HPDE6-E6E7 (cell line): ENCODE measurements around the gene RNF212.

Experiments used
- DNase-seq: peaks from one replicate; pipeline ENCODE4 v3.0.0; 2011; ENCODE audit warnings: missing footprints; ENCODE audit errors: extremely low spot score

RNF212 gene

GRCh38 chr4:1115528-1116293 is 2.3 kb upstream of the RNF212 start:
- DNase-seq, result no peak

- DNase-seq, result no peak
These were observed 562 bp downstream of the RNF212 start for GRCh38 chr4:1112821-1113182.

- no peak for DNase-seq
These were observed 1.1 kb downstream of the RNF212 start for GRCh38 chr4:1112174-1112820.

GRCh38 chr4:1111259-1111809 is 2.0 kb downstream of the RNF212 start:
- no peak for DNase-seq

GRCh38 chr4:1109898-1110506 is 3.4 kb downstream of the RNF212 start:
- no peak for DNase-seq

GRCh38 chr4:1109333-1109732 is 4.0 kb downstream of the RNF212 start:
- DNase-seq, result no peak

- DNase-seq, result no peak
These were observed 7.7 kb downstream of the RNF212 start for GRCh38 chr4:1105662-1106061.

GRCh38 chr4:1105067-1105466 is 8.3 kb downstream of the RNF212 start:
- no peak for DNase-seq

- no peak for DNase-seq
These were observed 8.7 kb downstream of the RNF212 start for GRCh38 chr4:1104647-1105046.

GRCh38 chr4:1099684-1100335 is 13.6 kb downstream of the RNF212 start:
- no peak for DNase-seq

- no peak for DNase-seq
These were observed 14.1 kb downstream of the RNF212 start for GRCh38 chr4:1099270-1099669.

GRCh38 chr4:1098311-1098925 is 14.9 kb downstream of the RNF212 start:
- no peak for DNase-seq

- no peak for DNase-seq
These were observed 15.8 kb downstream of the RNF212 start for GRCh38 chr4:1097553-1097952.

GRCh38 chr4:1096841-1097240 is 16.5 kb downstream of the RNF212 start:
- DNase-seq, result no peak

- DNase-seq, result no peak
These were observed 19.1 kb downstream of the RNF212 start for GRCh38 chr4:1094336-1094690.

GRCh38 chr4:1093391-1094335 is 19.7 kb downstream of the RNF212 start:
- no peak for DNase-seq

- no peak for DNase-seq
These were observed 20.4 kb downstream of the RNF212 start for GRCh38 chr4:1092983-1093361.

GRCh38 chr4:1092026-1092982 is 21.1 kb downstream of the RNF212 start:
- no peak for DNase-seq

- no peak for DNase-seq
These were observed 21.8 kb downstream of the RNF212 start for GRCh38 chr4:1091561-1091995.
